GM23248 (cell line): ENCODE results near the gene TRIM44.

Experiments
- EZH2 ChIP-seq: fragments of 200-600 bp; sonication (generic); IDR thresholded peaks from 2 replicates; pipeline ENCODE4 v1.6.1; 2018; ENCODE audit warnings: antibody characterized with exemption, mild to moderate bottlenecking; ENCODE audit not compliant: insufficient read depth, poor library complexity, severe bottlenecking
- EZH2phosphoT487 ChIP-seq: fragments of 200-600 bp; sonication (generic); IDR thresholded peaks from 2 replicates; pipeline ENCODE4 v1.6.1; 2018; ENCODE audit warnings: antibody characterized with exemption, moderate library complexity, mild to moderate bottlenecking, low read depth; ENCODE audit not compliant: insufficient read depth

GRCh38 chr11:35654711-35655110 lies 7.9 kb upstream of the TRIM44 start:
- TF ChIP-seq EZH2, result no peak
- no peak for TF ChIP-seq EZH2phosphoT487
